ENCODE data around the gene CYS1.

The CYS1 gene

DNA sequence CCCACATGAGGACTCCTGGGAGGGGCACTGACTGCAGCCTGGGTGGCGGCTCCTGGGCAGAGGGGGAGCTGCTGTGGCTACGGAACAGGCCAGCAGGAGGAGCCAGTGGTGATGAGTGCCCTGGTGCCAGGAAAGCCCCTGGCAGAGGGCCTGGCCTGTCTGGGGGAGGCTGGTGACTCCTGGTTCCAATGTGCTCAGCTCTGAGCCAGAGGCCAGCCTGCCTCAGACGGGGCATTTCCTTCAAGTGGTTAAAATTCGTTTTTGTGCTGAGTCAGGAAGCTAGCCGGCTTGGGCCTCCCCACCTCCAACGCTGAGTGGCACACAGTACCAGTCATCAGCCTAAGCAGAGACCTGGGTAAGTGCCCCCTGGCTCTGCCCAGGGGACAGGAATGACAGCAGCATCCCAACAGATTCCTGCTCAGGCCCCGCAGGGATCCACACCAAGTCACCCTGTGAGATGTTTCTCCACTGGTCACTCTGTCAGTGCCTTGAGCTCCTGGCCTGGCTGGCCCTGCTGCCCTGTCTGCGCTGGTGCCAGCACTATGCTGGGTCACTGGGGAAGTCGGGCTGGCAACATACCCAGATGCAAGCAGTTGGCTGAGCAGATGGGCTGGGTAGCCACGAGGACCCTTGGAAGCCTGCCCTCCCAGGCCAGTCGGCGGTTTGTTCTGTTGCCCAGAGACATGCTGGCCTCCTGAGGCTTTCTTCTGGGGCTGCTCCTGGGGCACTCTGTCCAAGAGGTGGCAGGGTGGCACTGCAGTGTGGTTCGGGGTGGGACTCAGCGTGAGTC lies 43.9 kb downstream of the CYS1 start:
- H3K27ac ChIP-seq: peak overlapping the region; percentile 69 to 88
- peak; percentile 93 for DNase-seq (ENCODE audit: low spot score)
- H3K4me3 ChIP-seq: peak overlapping the region; percentile 34
- TF ChIP-seq, protein P1, sequence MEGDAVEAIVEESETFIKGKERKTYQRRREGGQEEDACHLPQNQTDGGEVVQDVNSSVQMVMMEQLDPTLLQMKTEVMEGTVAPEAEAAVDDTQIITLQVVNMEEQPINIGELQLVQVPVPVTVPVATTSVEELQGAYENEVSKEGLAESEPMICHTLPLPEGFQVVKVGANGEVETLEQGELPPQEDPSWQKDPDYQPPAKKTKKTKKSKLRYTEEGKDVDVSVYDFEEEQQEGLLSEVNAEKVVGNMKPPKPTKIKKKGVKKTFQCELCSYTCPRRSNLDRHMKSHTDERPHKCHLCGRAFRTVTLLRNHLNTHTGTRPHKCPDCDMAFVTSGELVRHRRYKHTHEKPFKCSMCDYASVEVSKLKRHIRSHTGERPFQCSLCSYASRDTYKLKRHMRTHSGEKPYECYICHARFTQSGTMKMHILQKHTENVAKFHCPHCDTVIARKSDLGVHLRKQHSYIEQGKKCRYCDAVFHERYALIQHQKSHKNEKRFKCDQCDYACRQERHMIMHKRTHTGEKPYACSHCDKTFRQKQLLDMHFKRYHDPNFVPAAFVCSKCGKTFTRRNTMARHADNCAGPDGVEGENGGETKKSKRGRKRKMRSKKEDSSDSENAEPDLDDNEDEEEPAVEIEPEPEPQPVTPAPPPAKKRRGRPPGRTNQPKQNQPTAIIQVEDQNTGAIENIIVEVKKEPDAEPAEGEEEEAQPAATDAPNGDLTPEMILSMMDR (IDR thresholded peaks at IDR 0.05): peak; percentile 47

DNA sequence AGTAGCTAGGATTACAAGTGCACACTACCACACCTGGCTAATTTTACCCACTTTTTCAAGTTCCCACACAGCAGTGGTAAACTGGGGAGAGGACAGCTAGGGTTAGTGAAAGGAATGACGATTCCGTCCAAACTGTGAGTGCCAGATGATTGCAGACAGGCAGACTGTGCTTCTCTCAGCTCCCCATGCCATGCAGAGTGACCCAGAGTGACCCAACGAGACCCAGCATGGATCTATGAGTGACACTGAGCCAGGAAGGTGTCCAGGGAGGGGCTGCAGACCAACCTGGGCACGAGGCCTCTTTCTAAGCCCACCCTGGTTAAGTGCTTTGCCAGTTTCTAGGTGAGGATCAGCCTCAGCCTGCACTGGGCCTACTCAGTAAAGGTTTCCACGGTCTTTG lies 44.6 kb downstream of the CYS1 start:
- Histone ChIP-seq H3K27ac (peak overlapping the region; percentile 69 to 88), H3K4me3 (peak overlapping the region; percentile 34)
- TF ChIP-seq, protein P1 (IDR thresholded peaks at IDR 0.05): no peak
- no peak for DNase-seq (ENCODE audit: low spot score)

DNA sequence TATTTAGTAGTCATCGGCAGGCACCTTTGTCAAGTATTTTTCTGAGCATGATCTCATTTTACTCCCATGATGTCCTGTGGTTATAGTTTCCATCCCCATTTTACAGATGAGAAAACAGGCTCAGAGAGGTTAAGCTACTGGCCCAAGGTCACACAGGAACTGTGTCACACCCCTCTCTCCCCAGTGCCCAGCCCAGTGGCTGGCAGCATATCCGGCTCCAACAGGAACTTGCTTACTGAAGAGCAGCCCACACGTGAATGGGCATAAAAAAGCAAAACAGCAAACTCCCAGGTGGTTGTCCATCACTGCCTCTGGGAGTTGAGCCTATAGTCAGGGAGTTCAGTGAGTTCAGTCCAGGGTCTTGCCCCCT lies 45.2 kb downstream of the CYS1 start:
- H3K27ac ChIP-seq: peak overlapping the region in 1 of 2 donors; percentile 88
- H3K4me3 ChIP-seq: no peak overlapping the region
- DNase-seq (ENCODE audit: low spot score): no peak
- TF ChIP-seq, protein P1 (IDR thresholded peaks at IDR 0.05): no peak

DNA sequence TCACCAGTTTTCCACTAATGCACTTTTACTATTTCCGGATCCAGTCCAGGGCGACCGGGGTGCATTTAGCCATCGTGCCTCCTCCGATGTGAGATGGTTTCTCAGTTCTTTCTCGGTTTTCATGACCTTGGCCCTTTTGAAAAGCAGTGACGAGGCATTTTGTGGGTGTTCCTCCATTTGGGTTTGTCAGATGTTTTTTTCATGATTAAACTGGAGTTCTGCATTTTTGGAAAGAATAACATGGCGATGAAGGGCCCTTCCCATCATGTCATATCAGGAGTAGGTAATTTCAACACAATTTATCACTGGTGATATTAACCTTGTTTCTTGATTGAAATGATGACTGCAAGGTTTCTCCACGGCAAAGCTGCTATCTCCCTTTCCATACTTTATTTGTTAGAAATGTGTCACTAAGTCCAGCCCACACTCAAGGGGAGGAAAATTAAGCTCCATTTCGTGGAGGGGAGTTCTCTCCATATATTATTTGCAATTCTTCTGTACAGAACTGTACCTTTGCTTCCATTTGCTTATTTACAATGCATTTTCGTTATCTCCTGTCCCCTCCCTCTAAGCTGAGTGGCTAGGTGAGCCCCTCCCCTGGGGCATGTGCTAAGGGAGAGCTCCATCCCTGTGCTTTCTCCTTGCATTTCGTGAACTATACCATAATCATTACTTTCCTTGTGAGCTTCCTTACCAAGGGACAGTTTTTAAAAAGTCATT lies 45.7 kb downstream of the CYS1 start:
- TF ChIP-seq, protein P1 (IDR thresholded peaks at IDR 0.05): no peak
- no peak for DNase-seq (ENCODE audit: low spot score)
- Histone ChIP-seq H3K4me3 (no peak overlapping the region), H3K27ac (peak overlapping the region in 1 of 2 donors; percentile 88)

DNA sequence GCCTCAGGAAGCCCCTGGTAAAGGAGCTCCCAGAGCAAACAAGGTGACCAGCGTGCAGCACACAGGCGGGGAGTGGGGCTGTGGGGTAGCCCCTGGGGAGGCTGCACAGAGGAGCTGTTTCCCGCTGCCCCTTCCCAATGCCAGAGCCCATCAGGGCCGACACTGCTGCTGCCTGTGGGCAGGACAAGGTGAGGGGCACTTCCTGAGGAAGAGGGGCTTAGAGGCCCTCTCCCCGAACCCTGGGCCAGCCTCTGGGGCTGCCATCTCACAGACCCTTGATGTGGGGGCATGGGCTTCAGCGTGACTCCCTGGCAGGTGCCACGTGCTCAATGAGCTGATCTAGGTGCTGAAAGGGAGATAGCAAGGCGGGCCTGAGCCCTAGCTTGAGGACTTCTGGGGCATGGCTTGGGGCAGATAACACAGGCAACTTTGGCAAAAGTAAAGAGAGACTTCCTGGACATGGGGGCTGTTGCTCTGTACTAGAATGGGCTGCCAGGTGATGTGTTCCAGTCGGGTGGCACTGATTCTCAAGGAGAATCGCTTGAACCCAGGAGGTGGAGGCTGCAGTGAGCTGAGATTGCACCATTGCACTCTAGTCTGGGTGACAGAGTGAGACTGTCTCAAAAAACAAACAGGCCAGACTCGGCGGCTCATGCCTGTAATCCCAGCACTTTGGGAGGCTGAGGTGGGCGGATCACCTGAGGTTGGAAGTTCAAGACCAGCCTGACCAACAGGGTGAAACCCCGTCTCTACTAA lies 46.8 kb downstream of the CYS1 start:
- no peak overlapping the region for H3K4me3 ChIP-seq
- no peak overlapping the region for H3K27ac ChIP-seq
- TF ChIP-seq, protein P1 (IDR thresholded peaks at IDR 0.05): no peak
- DNase-seq (ENCODE audit: low spot score): no peak

DNA sequence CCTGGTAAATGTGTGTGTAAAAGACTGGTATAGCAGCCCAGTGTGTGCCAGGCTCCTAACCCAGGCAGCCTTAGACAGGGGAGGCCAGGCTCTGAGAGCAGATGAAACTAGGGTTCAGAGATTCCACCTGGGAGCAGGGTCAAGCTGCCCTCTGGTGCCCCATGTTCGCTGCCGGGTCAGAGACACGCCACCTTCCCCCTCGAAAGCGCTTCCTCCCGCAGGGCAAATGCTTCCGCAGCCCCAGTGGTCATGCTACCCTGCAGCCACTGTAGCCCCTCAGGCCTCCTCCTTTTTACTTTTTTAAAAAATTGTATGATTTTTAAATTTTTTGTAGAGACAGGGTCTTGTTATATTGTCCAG lies 47.5 kb downstream of the CYS1 start:
- DNase-seq (ENCODE audit: low spot score): no peak
- no peak overlapping the region for H3K27ac ChIP-seq
- no peak overlapping the region for H3K4me3 ChIP-seq
- TF ChIP-seq, protein P1 (IDR thresholded peaks at IDR 0.05): no peak
